ENCODE measurements around the gene OSBPL5.

DNA sequence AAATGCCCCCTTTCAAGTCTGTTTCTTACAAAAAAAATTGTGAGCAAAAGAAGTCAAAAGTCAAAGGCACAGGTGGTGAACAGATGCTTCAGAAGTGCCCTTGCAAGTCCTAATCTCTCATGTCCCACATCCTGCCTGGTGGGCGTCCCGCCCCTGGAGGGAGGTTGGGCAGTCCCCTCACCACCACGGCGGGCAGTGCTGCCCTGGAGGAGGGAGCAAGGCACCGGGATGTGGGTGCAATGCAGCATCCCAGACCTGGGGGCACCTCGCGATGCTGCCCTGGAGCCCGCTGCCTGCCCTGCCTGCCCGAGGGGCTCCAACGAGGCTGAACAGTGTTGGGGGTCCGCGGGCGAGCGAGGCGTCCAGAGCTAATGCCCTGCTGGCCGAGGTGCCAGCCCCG is 37.6 kb upstream of the OSBPL5 start:
- TF ChIP-seq, protein P1, sequence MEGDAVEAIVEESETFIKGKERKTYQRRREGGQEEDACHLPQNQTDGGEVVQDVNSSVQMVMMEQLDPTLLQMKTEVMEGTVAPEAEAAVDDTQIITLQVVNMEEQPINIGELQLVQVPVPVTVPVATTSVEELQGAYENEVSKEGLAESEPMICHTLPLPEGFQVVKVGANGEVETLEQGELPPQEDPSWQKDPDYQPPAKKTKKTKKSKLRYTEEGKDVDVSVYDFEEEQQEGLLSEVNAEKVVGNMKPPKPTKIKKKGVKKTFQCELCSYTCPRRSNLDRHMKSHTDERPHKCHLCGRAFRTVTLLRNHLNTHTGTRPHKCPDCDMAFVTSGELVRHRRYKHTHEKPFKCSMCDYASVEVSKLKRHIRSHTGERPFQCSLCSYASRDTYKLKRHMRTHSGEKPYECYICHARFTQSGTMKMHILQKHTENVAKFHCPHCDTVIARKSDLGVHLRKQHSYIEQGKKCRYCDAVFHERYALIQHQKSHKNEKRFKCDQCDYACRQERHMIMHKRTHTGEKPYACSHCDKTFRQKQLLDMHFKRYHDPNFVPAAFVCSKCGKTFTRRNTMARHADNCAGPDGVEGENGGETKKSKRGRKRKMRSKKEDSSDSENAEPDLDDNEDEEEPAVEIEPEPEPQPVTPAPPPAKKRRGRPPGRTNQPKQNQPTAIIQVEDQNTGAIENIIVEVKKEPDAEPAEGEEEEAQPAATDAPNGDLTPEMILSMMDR (IDR thresholded peaks at IDR 0.05; ENCODE audit: low read depth, low read length, poor library complexity, severe bottlenecking): no peak
- no peak for TF ChIP-seq EZH2phosphoT487 (IDR thresholded peaks at IDR 0.05; ENCODE audit: borderline replicate concordance, low read length)
